Central memory CD8-positive, alpha-beta T cell (primary cell): ENCODE results near the gene L1CAM.

ENCODE experiments used
- ATAC-seq: fragments of 150-1000 bp; cut with Tn5 transposase; replicated peaks from 2 replicates; pipeline ENCODE4 v1.10.0; 2022; ENCODE audit warnings: mild to moderate bottlenecking, moderate FRiP score, moderate number of reproducible peaks; ENCODE audit not compliant: poor library complexity, severe bottlenecking; ENCODE audit errors: extremely low read depth
- DNase-seq, 2 donors: peaks; one replicate each; pipeline ENCODE4 v3.0.0; 2021; ENCODE audit warnings: low spot score in 2 of 2
- H3K27ac Mint-ChIP-seq: one replicate; pipeline ENCODE4 v1.8.0; 2022; ENCODE audit warnings: low read depth, mild to moderate bottlenecking, moderate library complexity, mixed read lengths
- H3K27me3 Mint-ChIP-seq: one replicate; pipeline ENCODE4 v1.8.0; 2022; ENCODE audit warnings: mixed read lengths
- H3K36me3 Mint-ChIP-seq: one replicate; pipeline ENCODE4 v1.8.0; 2022; ENCODE audit warnings: mild to moderate bottlenecking, moderate library complexity, mixed read lengths; ENCODE audit not compliant: insufficient read depth
- H3K4me1 Mint-ChIP-seq: one replicate; pipeline ENCODE4 v1.8.0; 2022; ENCODE audit warnings: mixed read lengths
- H3K4me3 Mint-ChIP-seq: one replicate; pipeline ENCODE4 v1.8.0; 2022; ENCODE audit warnings: mild to moderate bottlenecking, moderate library complexity, mixed read lengths
- H3K9me3 Mint-ChIP-seq: one replicate; pipeline ENCODE4 v1.8.0; 2022; ENCODE audit warnings: mixed read lengths

The L1CAM gene

GRCh38 chrX:153830640-153831428, 55.1 kb downstream of the L1CAM start:
- Mint-ChIP-seq H3K4me1 (peaks cover 12% of the 10 kb centered on the region), H3K36me3 (peaks cover 3% of the 10 kb centered on the region), H3K27me3 (no peaks in the 10 kb centered on the region), H3K4me3 (peak overlapping the region; percentile 56), H3K27ac (no peak overlapping the region), H3K9me3 (no peaks in the 10 kb centered on the region)
- no peak for ATAC-seq
- DNase-seq: no peak

- peak within 1 kb of the TSS; percentile 74 for H3K4me3 Mint-ChIP-seq
- no peak for DNase-seq
- peaks cover 3% of the 10 kb centered on the region for H3K36me3 Mint-ChIP-seq
- ATAC-seq: peak; percentile 59
- no peak within 1 kb of the TSS for H3K27ac Mint-ChIP-seq
- peaks cover 16% of the 10 kb centered on the region for H3K4me1 Mint-ChIP-seq
- H3K9me3 Mint-ChIP-seq: no peaks in the 10 kb centered on the region
- no peaks in the 10 kb centered on the region for H3K27me3 Mint-ChIP-seq
These were observed 56.0 kb downstream of the L1CAM start, which contains the start of gene PDZD4 for GRCh38 chrX:153829799-153830639. TSS of gene PDZD4 (minus strand) at chrX:153830544. CDS start at chrX:153830298, 246 bp downstream.

- Mint-ChIP-seq H3K27me3 (no peaks in the 10 kb centered on the region), H3K4me1 (peaks cover 16% of the 10 kb centered on the region), H3K9me3 (no peaks in the 10 kb centered on the region), H3K4me3 (peak overlapping the region; percentile 74), H3K27ac (no peak overlapping the region), H3K36me3 (peaks cover 3% of the 10 kb centered on the region)
- DNase-seq (no peak), ATAC-seq (no peak)
These were observed 56.5 kb downstream of the L1CAM start for GRCh38 chrX:153829549-153829798.

- ATAC-seq: peak; percentile 37
- no peak for DNase-seq
- Mint-ChIP-seq H3K4me1 (peaks cover 16% of the 10 kb centered on the region), H3K4me3 (peak overlapping the region; percentile 74), H3K9me3 (no peaks in the 10 kb centered on the region), H3K36me3 (peaks cover 3% of the 10 kb centered on the region), H3K27me3 (no peaks in the 10 kb centered on the region), H3K27ac (no peak overlapping the region)
These were observed 57.0 kb downstream of the L1CAM start for GRCh38 chrX:153828723-153829548.

- Mint-ChIP-seq H3K9me3 (no peaks in the 10 kb centered on the region), H3K36me3 (peaks cover 3% of the 10 kb centered on the region), H3K4me1 (peaks cover 16% of the 10 kb centered on the region), H3K4me3 (peak overlapping the region; percentile 27), H3K27ac (no peak overlapping the region), H3K27me3 (no peaks in the 10 kb centered on the region)
- ATAC-seq: no peak
- DNase-seq: no peak
These were observed 57.7 kb downstream of the L1CAM start for GRCh38 chrX:153828308-153828707.

GRCh38 chrX:153827903-153828302, 58.1 kb downstream of the L1CAM start:
- no peak for DNase-seq
- Mint-ChIP-seq H3K27me3 (no peaks in the 10 kb centered on the region), H3K36me3 (peaks cover 3% of the 10 kb centered on the region), H3K4me3 (peak overlapping the region; percentile 44), H3K4me1 (peaks cover 16% of the 10 kb centered on the region), H3K27ac (peak overlapping the region; percentile 30), H3K9me3 (no peaks in the 10 kb centered on the region)
- no peak for ATAC-seq

- peaks cover 24% of the 10 kb centered on the region for H3K4me1 Mint-ChIP-seq
- peaks cover 4% of the 10 kb centered on the region for H3K36me3 Mint-ChIP-seq
- no peaks in the 10 kb centered on the region for H3K27me3 Mint-ChIP-seq
These were observed 59.0 kb downstream of the L1CAM start for GRCh38 chrX:153827016-153827415.

GRCh38 chrX:153825042-153825441, 60.9 kb downstream of the L1CAM start:
- Mint-ChIP-seq H3K36me3 (peaks cover 4% of the 10 kb centered on the region), H3K4me3 (no peak overlapping the region), H3K9me3 (no peaks in the 10 kb centered on the region), H3K27ac (no peak overlapping the region), H3K27me3 (no peaks in the 10 kb centered on the region), H3K4me1 (peaks cover 37% of the 10 kb centered on the region)
- ATAC-seq: no peak
- DNase-seq: no peak

More at GRCh38 chrX:153827016-153827415, 59.0 kb downstream of the L1CAM start:
- DNase-seq (no peak), ATAC-seq (no peak)
- H3K4me3 Mint-ChIP-seq: peak overlapping the region; percentile 44
- H3K27ac Mint-ChIP-seq: peak overlapping the region; percentile 30
- no peaks in the 10 kb centered on the region for H3K9me3 Mint-ChIP-seq

- H3K4me1 Mint-ChIP-seq: peaks cover 37% of the 10 kb centered on the region
- no peak overlapping the region for H3K4me3 Mint-ChIP-seq
- no peak overlapping the region for H3K27ac Mint-ChIP-seq
- H3K9me3 Mint-ChIP-seq: no peaks in the 10 kb centered on the region
- no peaks in the 10 kb centered on the region for H3K27me3 Mint-ChIP-seq
- peaks cover 4% of the 10 kb centered on the region for H3K36me3 Mint-ChIP-seq
- DNase-seq: no peak
- no peak for ATAC-seq
These were observed 61.6 kb downstream of the L1CAM start for GRCh38 chrX:153824348-153824747.

- Mint-ChIP-seq H3K36me3 (peaks cover 4% of the 10 kb centered on the region), H3K27me3 (no peaks in the 10 kb centered on the region), H3K9me3 (no peaks in the 10 kb centered on the region), H3K27ac (peak overlapping the region; percentile 32), H3K4me1 (peaks cover 38% of the 10 kb centered on the region), H3K4me3 (peak overlapping the region; percentile 43)
- ATAC-seq (no peak), DNase-seq (no peak)
These were observed 64.9 kb downstream of the L1CAM start for GRCh38 chrX:153821066-153821465.

- H3K4me3 Mint-ChIP-seq: peak overlapping the region; percentile 13
- peaks cover 4% of the 10 kb centered on the region for H3K36me3 Mint-ChIP-seq
- H3K9me3 Mint-ChIP-seq: no peaks in the 10 kb centered on the region
- no peaks in the 10 kb centered on the region for H3K27me3 Mint-ChIP-seq
- ATAC-seq: no peak
- H3K4me1 Mint-ChIP-seq: peaks cover 36% of the 10 kb centered on the region
- DNase-seq: no peak
- peak overlapping the region; percentile 32 for H3K27ac Mint-ChIP-seq
These were observed 65.4 kb downstream of the L1CAM start for GRCh38 chrX:153820601-153821000.

GRCh38 chrX:153819384-153820040, 66.5 kb downstream of the L1CAM start:
- peaks cover 42% of the 10 kb centered on the region for H3K4me1 Mint-ChIP-seq
- H3K9me3 Mint-ChIP-seq: no peaks in the 10 kb centered on the region
- no peak for ATAC-seq

More at GRCh38 chrX:153819384-153820040, 66.5 kb downstream of the L1CAM start:
- H3K27me3 Mint-ChIP-seq: no peaks in the 10 kb centered on the region
- DNase-seq: no peak
- no peak overlapping the region for H3K27ac Mint-ChIP-seq
- H3K36me3 Mint-ChIP-seq: peaks cover 4% of the 10 kb centered on the region
- H3K4me3 Mint-ChIP-seq: peak overlapping the region; percentile 53
